IPS DF 6.9 (cell line): ENCODE results near the gene NEUROG2.
"Not testable (repeated sequence)": the region's sequence is repeated elsewhere in the genome, so short reads cannot be mapped to it uniquely, and the experiment has no call there.

ENCODE experiments used
- DNase-seq: peaks from one replicate; pipeline ENCODE4 v3.0.0-alpha.2; 2013; ENCODE audit warnings: low read depth, low spot score
- H3K27ac ChIP-seq: one replicate; pipeline ENCODE4 v1.5.1; 2013; ENCODE audit warnings: low read length, control low read depth
- H3K27me3 ChIP-seq: 2 replicates; pipeline ENCODE4 v1.6.1; 2013; ENCODE audit warnings: mild to moderate bottlenecking, low read length; ENCODE audit not compliant: control insufficient read depth, insufficient read depth
- H3K36me3 ChIP-seq: 2 replicates; pipeline ENCODE4 v1.6.1; 2013; ENCODE audit warnings: low read length; ENCODE audit not compliant: control insufficient read depth, insufficient read depth
- H3K4me1 ChIP-seq: 2 replicates; pipeline ENCODE4 v1.6.1; 2013; ENCODE audit warnings: low read length; ENCODE audit not compliant: control insufficient read depth, insufficient read depth
- H3K4me3 ChIP-seq: 2 replicates; pipeline ENCODE4 v1.5.1; 2013; ENCODE audit warnings: mild to moderate bottlenecking, low read length
- H3K9me3 ChIP-seq: 2 replicates; pipeline ENCODE4 v1.6.1; 2013; ENCODE audit warnings: low read length, inconsistent platforms; ENCODE audit not compliant: control insufficient read depth, insufficient read depth
- WGBS: extraction: QIAGEN DNeasy Blood & Tissue Kit; methylation state at CpG from one replicate; pipeline ENCODE4 v1.1.7; 2013; ENCODE audit warnings: mixed read lengths, missing lambda C conversion rate; ENCODE audit not compliant: insufficient read length, insufficient coverage; 5-methylcytosine and 5-hydroxymethylcytosine counted together

Gene NEUROG2

DNA sequence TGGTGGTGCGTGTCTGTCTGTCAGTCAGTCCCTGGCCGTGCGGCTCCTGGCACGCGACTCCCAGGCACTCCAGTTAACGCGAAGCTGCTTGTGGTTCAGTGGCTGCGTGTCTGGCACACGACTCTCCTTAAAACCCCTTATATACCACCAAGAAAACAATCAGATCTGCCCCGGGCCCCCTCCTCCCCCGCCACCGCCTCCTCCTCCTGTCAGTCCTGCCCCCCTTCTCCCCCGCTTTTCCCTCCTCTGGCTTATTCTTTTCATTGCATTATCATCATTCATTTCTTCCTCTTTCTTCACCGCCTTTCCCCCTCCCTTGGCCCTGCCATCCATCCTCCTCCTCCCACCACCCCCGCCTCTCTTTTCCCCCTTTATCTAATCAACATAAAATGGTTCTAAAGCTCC, at the start of gene NEUROG2:
TSS of gene NEUROG2 (minus strand) at position 115 of the 405 bp plus-strand sequence. CDS start 705 bp downstream, outside the sequence.
- Histone ChIP-seq H3K9me3 (no peaks in the 10 kb centered on the region), H3K4me3 (peak within 1 kb of the TSS; percentile 31; the same call in 1 of the 2 replicates), H3K27me3 (peaks cover 79% of the 10 kb centered on the region), H3K4me1 (peaks cover 7% of the 10 kb centered on the region; the same call in 1 of the 2 replicates), H3K27ac (no peak within 1 kb of the TSS), H3K36me3 (no peaks in the 10 kb centered on the region)
- DNase-seq: no peak
- WGBS: no CpG with 5 or more reads among the region's 15 CpGs

DNA sequence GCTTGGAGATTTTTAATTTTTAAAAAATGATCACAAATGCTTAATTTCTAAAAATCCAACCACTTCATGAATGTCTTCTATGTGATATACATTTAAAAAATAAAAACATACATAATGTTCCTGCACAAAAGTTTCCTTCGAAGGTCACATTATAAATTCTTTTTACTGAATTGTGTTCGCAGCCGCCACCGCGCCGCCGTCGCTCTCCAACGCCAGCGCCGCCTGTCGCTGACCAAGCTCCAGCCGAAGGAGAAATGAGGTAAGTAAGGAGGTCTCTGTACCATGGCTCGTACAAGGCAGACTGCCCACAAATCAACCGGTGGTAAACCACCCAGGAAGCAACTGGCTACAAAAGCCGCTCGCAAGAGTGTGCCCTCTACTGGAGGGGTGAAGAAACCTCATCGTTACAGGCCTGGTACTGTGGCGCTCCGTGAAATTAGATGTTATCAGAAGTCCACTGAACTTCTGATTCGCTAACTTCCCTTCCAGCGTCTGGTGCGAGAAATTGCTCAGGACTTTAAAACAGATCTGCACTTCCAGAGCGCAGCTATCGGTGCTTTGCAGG, 48.8 kb upstream of the NEUROG2 start:
- no peak overlapping the region for H3K4me3 ChIP-seq
- H3K27ac ChIP-seq: no peak overlapping the region
- H3K4me1 ChIP-seq: no peaks in the 10 kb centered on the region
- H3K9me3 ChIP-seq: no peaks in the 10 kb centered on the region
- no CpG with 5 or more reads among the region's 25 CpGs for WGBS
- H3K27me3 ChIP-seq: no peaks in the 10 kb centered on the region
- no peak for DNase-seq
- H3K36me3 ChIP-seq: no peaks in the 10 kb centered on the region

DNA sequence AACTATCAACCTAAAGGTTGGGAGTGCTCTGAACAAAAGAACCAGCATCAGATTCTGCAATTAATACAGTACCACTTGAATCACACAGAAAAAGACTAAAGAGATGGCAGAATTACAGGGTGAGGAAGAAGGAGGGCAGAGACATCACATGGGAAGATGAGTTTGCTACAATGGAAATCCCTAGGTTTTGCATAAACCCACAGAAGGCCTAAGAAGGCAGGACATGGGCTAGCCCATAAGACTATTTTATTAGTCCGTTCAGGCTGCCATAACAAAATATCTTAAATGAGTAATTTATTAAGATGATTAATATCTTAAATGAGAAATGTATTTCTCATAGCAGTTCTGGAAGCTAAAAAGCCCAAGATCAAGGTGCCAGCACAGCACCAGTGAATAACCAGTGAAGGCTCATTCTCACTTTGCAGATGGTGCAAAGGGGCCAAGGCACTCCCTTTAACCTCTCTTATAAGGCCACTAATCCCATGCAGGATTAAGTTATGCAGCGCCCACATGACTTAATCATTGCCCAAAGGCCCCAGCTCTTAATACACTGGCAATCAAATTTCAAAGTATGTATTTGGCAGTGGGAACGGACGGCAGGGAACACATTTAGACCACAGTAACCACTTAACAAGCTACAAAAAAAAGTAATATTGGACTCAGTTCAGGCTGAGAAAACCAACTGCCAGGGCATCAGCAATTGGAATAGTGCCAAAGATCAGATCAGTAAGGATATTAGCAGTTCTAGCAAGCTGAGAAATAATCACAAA, 47.6 kb upstream of the NEUROG2 start:
- WGBS: no CpG with 5 or more reads among the region's 4 CpGs
- Histone ChIP-seq H3K27ac (no peak overlapping the region), H3K9me3 (no peaks in the 10 kb centered on the region), H3K27me3 (no peaks in the 10 kb centered on the region), H3K36me3 (no peaks in the 10 kb centered on the region), H3K4me3 (no peak overlapping the region), H3K4me1 (no peaks in the 10 kb centered on the region)
- DNase-seq: no peak

DNA sequence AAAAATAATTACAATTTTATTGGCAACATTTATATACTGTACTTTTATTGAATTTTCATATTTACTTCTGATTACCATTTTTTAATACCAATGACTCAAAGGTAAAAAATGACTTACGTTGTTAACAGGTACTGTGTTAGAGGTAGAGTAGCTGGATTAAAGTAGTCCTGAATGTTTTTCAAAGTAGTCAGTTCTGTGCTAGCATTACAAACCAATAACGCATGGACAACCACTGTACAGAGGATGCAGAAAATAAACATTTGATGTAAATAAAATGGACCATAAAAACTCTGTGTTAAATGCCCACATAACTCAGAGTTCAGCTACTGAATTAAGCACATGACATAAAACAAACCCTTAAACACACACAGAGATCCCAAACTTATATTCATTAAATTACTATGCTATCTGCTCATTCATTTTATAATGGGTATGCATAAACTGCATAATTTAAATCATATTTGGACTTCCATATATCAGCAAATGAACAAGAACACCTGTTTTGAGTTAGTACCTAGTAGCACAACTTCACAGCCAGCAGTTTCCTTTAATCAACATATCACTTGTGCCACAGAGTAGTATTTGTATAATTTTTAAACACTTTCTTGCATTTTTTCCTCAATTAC, 46.4 kb upstream of the NEUROG2 start:
- H3K9me3 ChIP-seq: no peaks in the 10 kb centered on the region
- DNase-seq: no peak
- H3K4me3 ChIP-seq: no peak overlapping the region
- no peaks in the 10 kb centered on the region for H3K27me3 ChIP-seq
- no peak overlapping the region for H3K27ac ChIP-seq
- no CpG with 5 or more reads among the region's 2 CpGs for WGBS
- H3K4me1 ChIP-seq: no peaks in the 10 kb centered on the region
- H3K36me3 ChIP-seq: no peaks in the 10 kb centered on the region; the same call in 1 of the 2 replicates

DNA sequence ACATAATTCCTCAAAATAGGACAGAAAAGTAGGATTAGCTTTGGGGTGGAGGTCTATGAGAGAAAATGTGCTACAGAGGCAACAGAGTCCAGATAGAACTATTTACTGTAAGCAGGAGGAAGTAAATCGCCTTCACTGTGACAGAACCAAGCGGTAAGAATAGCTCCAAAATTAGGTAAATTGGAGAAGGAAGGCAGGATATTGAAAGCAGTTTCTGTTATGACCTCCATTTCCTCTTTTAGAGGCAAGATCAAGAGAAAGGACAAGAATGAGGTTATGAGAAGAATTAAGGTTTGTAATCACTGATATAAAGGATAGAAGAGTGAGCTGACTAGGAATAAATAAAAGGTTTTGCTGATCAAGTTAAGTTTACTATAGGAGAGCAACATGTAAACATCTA, 44.1 kb upstream of the NEUROG2 start:
- WGBS: no CpG with 5 or more reads among the region's 2 CpGs
- H3K27me3 ChIP-seq: no peaks in the 10 kb centered on the region
- no peak for DNase-seq
- no peaks in the 10 kb centered on the region for H3K9me3 ChIP-seq
- H3K4me3 ChIP-seq: no peak overlapping the region
- no peak overlapping the region for H3K27ac ChIP-seq
- H3K4me1 ChIP-seq: no peaks in the 10 kb centered on the region
- no peaks in the 10 kb centered on the region; the same call in 1 of the 2 replicates for H3K36me3 ChIP-seq

DNA sequence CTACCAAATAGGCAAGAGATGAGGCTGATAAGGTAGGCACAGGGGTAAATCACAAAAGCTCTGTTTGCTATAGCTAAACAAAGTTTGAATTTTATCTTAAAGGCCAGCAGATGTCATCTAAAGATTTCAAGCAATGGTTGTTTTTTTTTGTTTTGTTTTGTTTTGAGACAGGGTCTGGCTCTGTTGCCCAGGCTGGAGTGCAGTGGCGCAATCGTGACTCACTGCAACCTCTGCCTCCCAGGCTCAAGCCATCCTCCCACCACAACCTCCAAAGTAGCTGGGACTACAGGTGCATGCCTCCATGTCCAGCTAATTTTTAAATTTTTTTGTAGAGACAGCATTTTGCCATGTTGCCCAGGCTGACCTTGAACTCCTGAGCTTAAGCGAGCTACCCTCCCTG, 43.1 kb upstream of the NEUROG2 start:
- Histone ChIP-seq H3K4me3 (no peak overlapping the region), H3K27ac (no peak overlapping the region), H3K4me1 (no peaks in the 10 kb centered on the region), H3K9me3 (no peaks in the 10 kb centered on the region), H3K27me3 (no peaks in the 10 kb centered on the region), H3K36me3 (no peaks in the 10 kb centered on the region; the same call in 1 of the 2 replicates)
- no CpG with 5 or more reads among the region's 3 CpGs for WGBS
- DNase-seq: no peak

DNA sequence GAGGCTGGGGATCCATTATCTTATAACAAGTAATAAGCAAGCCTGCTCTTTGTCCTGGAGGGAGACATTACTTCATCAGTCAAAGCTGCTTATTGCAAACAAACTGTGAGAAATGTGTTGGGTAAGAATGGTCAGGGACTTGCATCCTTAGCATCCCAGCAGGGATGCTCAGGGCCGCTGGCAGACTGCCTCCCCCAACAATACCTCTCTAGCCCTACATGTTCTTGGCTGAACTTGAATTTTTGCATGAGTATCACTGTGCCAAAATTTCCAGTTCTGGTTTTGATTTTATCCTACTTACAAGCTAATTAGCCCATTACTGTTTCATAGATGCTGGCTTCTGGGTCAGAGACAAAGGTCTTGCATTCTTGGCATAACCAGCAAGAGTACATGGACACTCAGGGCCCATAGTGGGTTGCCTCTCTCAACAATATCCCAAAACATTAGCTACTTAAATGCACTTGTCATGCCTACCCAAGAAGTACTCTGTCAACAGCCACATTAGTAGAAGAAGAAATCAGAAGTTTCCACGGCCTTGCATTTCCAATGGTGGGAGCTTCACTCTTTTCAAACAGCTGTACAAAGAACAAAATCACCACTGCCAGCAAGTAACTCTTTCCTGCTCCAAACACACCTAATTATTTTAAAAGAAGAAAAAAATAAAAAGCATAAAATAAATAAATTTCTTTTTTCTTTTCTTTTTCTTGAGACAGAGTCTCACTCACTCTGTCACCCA, 41.9 kb upstream of the NEUROG2 start:
- DNase-seq: no peak
- H3K9me3 ChIP-seq: no peaks in the 10 kb centered on the region
- H3K36me3 ChIP-seq: no peaks in the 10 kb centered on the region; the same call in 1 of the 2 replicates
- no peak overlapping the region for H3K27ac ChIP-seq
- WGBS: no CpG with 5 or more reads among the region's 2 CpGs
- H3K4me1 ChIP-seq: no peaks in the 10 kb centered on the region
- H3K4me3 ChIP-seq: no peak overlapping the region
- H3K27me3 ChIP-seq: no peaks in the 10 kb centered on the region

DNA sequence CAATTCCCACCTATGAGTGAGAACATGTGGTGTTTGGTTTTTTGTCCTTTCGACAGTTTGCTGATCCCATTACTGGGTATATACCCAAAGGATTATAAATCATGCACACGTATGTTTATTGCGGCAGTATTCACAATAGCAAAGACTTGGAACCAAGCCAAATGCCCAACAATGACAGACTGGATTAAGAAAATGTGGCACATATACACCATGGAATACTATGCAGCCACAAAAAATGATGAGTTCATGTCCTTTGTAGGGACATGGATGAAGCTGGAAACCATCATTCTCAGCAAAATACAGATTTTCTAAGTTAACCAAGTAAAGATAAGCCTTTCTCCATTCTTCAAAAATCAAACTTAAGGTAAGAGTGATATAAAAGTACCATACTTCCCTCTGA, 38.3 kb upstream of the NEUROG2 start:
- not testable (repeated sequence) for H3K9me3 ChIP-seq, H3K27me3 ChIP-seq, H3K4me3 ChIP-seq, H3K27ac ChIP-seq, H3K4me1 ChIP-seq, DNase-seq, H3K36me3 ChIP-seq
- WGBS: no CpG with 5 or more reads among the region's 3 CpGs

DNA sequence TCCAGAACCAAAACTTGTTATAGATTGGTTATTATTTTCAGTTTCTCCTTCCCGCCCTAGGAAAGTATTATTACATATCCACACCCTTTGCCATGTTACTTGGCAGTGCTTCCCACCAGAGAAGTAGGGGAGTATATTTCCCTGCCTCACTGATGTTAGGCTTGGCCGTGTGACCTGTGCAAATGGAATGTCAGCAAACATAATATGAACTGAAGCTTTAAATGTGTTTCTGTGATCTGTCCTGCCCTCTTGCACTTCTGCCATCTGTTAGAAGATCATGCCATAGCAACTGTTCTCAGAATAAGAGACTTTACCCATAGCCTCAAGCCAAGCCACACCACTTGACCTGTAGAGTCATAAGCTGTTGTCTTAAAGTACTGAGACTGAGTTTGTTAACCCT, 36.7 kb upstream of the NEUROG2 start:
- Histone ChIP-seq H3K27ac (no peak overlapping the region), H3K4me1 (no peaks in the 10 kb centered on the region), H3K36me3 (no peaks in the 10 kb centered on the region; the same call in 1 of the 2 replicates), H3K4me3 (no peak overlapping the region), H3K27me3 (no peaks in the 10 kb centered on the region), H3K9me3 (no peaks in the 10 kb centered on the region)
- WGBS: no CpG with 5 or more reads among the region's 2 CpGs
- DNase-seq: no peak

DNA sequence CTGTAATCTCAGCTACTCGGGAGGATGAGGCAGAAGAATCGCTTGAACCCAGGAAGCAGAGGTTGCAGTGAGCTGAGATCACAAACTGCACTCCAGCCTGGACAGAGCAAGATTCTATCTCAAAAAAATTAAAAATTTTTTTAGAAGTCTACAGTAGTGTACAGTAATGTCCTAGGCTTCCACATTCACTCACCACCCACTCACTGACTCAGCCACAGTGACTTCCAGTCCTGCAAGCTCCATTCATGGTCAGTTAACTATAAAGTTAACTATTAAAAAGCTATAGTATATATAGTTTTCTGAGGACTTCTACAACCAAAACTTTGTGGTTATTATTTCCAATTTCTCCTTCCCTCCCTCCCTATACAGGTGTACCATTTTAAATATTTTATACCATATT, 34.7 kb upstream of the NEUROG2 start:
- no peak overlapping the region for H3K4me3 ChIP-seq
- H3K27ac ChIP-seq: no peak overlapping the region
- no peaks in the 10 kb centered on the region for H3K9me3 ChIP-seq
- no peaks in the 10 kb centered on the region for H3K4me1 ChIP-seq
- no peak for DNase-seq
- H3K36me3 ChIP-seq: no peaks in the 10 kb centered on the region
- H3K27me3 ChIP-seq: no peaks in the 10 kb centered on the region
- WGBS: no CpG with 5 or more reads among the region's 2 CpGs
